ENCODE data around the gene PXMP2. TPM values are rescaled to one million over a fixed set of nuclear protein-coding genes. Genes with fewer than 3 reads are reported as not detected.

Gene PXMP2
- total RNA-seq, 1 donor from 2014 or later: 15.0 TPM

DNA sequence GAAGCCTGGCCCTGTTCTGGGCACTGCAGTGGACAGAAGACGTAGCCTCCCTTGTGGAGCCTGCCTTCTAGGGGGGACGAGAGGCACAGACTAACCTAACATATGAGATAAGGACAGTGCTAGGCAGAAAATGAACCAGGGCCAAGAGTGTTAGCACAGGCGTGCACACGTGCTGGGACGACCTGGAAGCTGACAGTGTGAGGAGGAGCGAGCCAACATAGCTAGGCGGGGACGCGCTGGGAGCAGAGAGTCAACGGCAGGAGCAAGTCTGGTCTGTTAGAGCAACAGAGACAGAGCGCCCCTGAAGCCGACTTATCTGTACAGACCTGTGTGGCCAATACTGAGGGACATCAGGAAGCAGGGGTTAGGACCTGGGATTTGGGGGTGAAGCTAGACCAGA, 8.0 kb downstream of the PXMP2 start:
- H3K36me3 ChIP-seq: peaks cover 0 to 13% of the 10 kb centered on the region in 2 donors
- no peak for DNase-seq (ENCODE audit: extremely low spot score in 2 of 2)
- H3K27me3 ChIP-seq: no peaks in the 10 kb centered on the region
- H3K4me3 ChIP-seq: no peak overlapping the region
- intact Hi-C loops (cut with DNase I): no loop called here
- TF ChIP-seq CTCF (IDR thresholded peaks at IDR 0.05) (no peak), POLR2A (IDR thresholded peaks at IDR 0.05) (no peak), POLR2AphosphoS5 (IDR thresholded peaks at IDR 0.05; ENCODE audit: insufficient read depth in 1 of 2, low read depth in 1 of 2) (no peak)
- no peak overlapping the region for H3K27ac ChIP-seq
- no peaks in the 10 kb centered on the region for H3K9me3 ChIP-seq
- H3K4me1 ChIP-seq: no peaks in the 10 kb centered on the region

DNA sequence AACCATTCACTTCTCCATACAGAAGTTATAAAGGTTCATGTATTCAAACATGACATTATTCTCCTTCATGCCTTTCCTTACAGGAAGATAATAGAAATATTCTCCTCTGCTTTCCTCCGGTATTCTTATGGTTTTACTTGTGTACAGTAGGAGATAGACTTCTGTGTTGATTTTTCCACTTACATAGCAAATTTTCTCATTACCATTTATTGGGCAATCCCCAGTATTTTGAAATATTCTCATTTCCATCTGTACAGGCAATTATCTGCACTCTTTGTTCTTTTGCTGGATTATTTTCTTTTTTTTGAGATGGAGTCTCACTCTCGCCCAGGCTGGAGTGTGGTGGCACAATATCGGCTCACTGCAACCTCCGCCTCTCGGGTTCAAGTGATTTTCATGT, 11.0 kb downstream of the PXMP2 start:
- Histone ChIP-seq H3K4me1 (no peaks in the 10 kb centered on the region), H3K9me3 (no peaks in the 10 kb centered on the region), H3K4me3 (no peak overlapping the region), H3K27ac (no peak overlapping the region), H3K27me3 (no peaks in the 10 kb centered on the region), H3K36me3 (peaks cover 0 to 13% of the 10 kb centered on the region in 2 donors)
- no peak for DNase-seq (ENCODE audit: extremely low spot score in 2 of 2)
- intact Hi-C loops (cut with DNase I): no loop called here
- TF ChIP-seq POLR2AphosphoS5 (IDR thresholded peaks at IDR 0.05; ENCODE audit: insufficient read depth in 1 of 2, low read depth in 1 of 2): no peak

DNA sequence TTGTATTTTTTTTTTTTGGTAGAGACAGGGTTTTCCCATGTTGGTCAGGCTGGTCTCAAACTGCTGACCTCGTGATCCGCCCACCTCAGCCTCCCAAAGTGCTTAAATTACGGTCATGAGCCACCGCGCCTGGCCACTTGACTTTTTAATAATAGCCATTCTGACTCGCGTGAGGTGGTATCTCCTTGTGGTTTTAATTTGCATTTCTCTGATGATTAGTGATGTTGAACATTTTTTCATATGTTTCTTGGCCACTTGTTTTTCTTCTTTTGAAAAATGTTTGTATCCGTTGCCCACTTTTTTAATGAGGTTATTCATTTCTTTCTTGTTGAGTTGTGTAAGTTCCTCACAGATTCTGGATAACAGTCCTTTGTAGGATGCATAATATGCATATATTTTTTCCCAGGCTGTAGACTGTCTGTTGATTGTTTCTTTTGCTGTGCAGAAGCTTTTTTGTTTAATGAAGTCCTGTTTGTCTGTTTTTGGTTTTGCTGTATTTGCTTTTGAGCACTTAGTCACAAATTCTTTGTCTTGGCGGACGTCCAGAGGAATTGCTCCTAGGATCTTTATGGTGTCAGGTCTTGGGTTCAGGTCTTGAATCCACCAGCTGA, 12.9 kb downstream of the PXMP2 start:
- intact Hi-C loops (cut with DNase I): no loop called here
- DNase-seq (ENCODE audit: extremely low spot score in 2 of 2): no peak
- no peak overlapping the region for H3K4me3 ChIP-seq
- no peak overlapping the region for H3K27ac ChIP-seq
- H3K27me3 ChIP-seq: no peaks in the 10 kb centered on the region
- H3K4me1 ChIP-seq: no peaks in the 10 kb centered on the region
- H3K9me3 ChIP-seq: no peaks in the 10 kb centered on the region
- peaks cover 0 to 13% of the 10 kb centered on the region in 2 donors for H3K36me3 ChIP-seq
- TF ChIP-seq POLR2A (IDR thresholded peaks at IDR 0.05): no peak
- TF ChIP-seq CTCF (IDR thresholded peaks at IDR 0.05): no peak
- no peak for TF ChIP-seq POLR2AphosphoS5 (IDR thresholded peaks at IDR 0.05; ENCODE audit: insufficient read depth in 1 of 2, low read depth in 1 of 2)

- Histone ChIP-seq H3K36me3 (peaks cover 0 to 4% of the 10 kb centered on the region in 2 donors), H3K27ac (no peak overlapping the region), H3K9me3 (no peaks in the 10 kb centered on the region), H3K4me3 (no peak overlapping the region), H3K27me3 (no peaks in the 10 kb centered on the region), H3K4me1 (no peaks in the 10 kb centered on the region)
- TF ChIP-seq CTCF (IDR thresholded peaks at IDR 0.05) (no peak), POLR2AphosphoS5 (IDR thresholded peaks at IDR 0.05; ENCODE audit: insufficient read depth in 1 of 2, low read depth in 1 of 2) (no peak), POLR2A (IDR thresholded peaks at IDR 0.05) (no peak)
- intact Hi-C loops (cut with DNase I): no loop called here
- DNase-seq (ENCODE audit: extremely low spot score in 2 of 2): no peak
Observed at GRCh38 chr12:132702640-132703039, 15.3 kb downstream of the PXMP2 start.

DNA sequence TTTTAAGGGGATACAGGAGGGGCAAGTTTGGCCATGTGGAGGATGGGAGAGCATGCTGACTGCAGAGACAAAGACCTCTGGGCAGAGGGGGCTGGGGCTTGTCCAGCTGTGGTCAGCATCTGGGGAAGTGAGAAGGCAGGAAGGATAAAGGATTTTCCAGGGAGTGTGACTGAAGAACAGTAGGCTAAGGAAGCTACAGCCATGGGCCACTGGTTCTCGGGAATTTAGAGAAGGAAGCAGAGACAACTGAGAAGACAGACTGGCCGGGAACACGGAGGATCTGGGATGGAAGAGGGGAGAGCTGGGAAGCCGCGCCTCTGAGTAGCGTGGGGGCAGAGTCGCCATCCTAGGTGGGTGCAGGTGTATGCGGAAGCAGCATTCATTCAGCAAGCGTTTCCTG, 16.3 kb downstream of the PXMP2 start:
- Histone ChIP-seq H3K27ac (no peak overlapping the region), H3K4me3 (no peak overlapping the region), H3K36me3 (no peaks in the 10 kb centered on the region), H3K4me1 (no peaks in the 10 kb centered on the region), H3K9me3 (no peaks in the 10 kb centered on the region), H3K27me3 (no peaks in the 10 kb centered on the region)
- DNase-seq (ENCODE audit: extremely low spot score in 2 of 2): no peak
- TF ChIP-seq CTCF (IDR thresholded peaks at IDR 0.05) (no peak), POLR2A (IDR thresholded peaks at IDR 0.05) (no peak), POLR2AphosphoS5 (IDR thresholded peaks at IDR 0.05; ENCODE audit: insufficient read depth in 1 of 2, low read depth in 1 of 2) (no peak)
- intact Hi-C loops (cut with DNase I): no loop called here
